ENCODE measurements around the gene ATP12A.

- TF ChIP-seq CTCF (IDR thresholded peaks at IDR 0.05) (no peak), EZH2 (IDR thresholded peaks at IDR 0.05) (no peak), EZH2phosphoT487 (IDR thresholded peaks at IDR 0.05) (no peak)
Measured at GRCh38 chr13:24682353-24682752, 2.1 kb downstream of the ATP12A start.

All from neural progenitor cell (in vitro differentiated cells).